ENCODE results near the gene NFIA. TPM values are rescaled to one million over a fixed set of nuclear protein-coding genes. Genes with fewer than 3 reads are reported as not detected.

Gene NFIA
- total RNA-seq, 1 experiment from 2014 or later, result 20.9 TPM

DNA sequence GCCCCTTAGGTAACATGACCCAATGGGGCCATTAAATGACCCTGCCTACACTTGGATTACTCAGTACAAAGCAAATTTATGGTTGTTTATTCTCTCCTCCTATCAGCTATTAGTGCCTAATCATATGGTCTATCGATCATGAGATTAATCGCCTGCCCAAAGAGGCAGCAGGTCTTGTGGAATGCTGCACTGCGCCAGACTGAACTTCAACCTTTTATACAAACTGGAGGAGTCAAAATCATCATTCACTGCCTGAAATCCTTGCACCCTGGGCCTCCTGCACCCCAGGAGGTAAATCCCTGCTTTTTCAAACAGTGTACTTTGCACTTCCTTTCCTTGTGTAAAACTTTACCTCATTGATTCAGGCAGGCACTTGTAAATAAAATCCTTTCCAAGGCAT is 69.7 kb downstream of the NFIA start:
- in situ Hi-C loops (cut with HindIII; ENCODE audit: low pct_unique_long_range_greater_than_20kb, low sequenced_read_pairs), result no loop called here
- POLR2A ChIA-PET, result no interaction called here
- no peak for TF ChIP-seq CTCF (IDR thresholded peaks at IDR 0.05)
- TF ChIP-seq SIN3A (IDR thresholded peaks at IDR 0.05; ENCODE audit: borderline replicate concordance, insufficient read depth, low read depth, low read length), result no peak
- no peak for TF ChIP-seq REST (IDR thresholded peaks at IDR 0.05; ENCODE audit: insufficient read depth in 1 of 2, low read depth in 2 of 2, low read length in 1 of 2)
- no peak for TF ChIP-seq POLR2AphosphoS5 (IDR thresholded peaks at IDR 0.05; ENCODE audit: low read depth, low read length)
- TF ChIP-seq TCF7L2 (IDR thresholded peaks at IDR 0.05; ENCODE audit: low read depth, low read length), result no peak

DNA sequence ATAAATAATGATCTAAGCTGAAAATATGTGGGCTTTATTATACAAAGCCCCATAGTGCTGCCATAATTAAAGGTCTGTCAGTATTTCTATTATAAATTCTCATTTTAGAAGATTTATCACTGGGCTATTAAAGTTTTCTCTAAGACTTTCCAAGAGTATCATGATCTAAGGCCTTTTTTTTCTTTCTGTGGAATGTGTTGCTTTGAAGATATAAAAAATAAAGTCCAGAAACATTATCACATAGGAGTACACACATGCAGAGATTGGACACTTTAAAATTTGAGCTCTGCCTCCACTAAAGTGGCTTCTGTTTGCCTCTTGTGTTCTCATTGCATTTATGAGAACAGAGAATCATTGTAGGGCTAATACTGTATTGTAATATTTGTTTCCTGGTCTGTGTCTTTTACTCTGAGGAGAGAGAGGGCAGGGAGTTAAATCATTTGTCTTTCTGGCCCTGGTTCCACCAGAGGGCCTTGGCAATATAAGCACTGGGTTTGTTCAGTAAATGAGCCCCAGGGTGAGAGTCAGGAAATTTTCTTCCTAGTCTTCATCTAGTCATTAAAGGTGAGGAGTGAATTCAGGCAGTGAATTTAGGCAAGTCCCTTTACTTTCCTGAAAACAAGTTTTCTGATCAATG is 70.2 kb downstream of the NFIA start:
- in situ Hi-C loops (cut with HindIII; ENCODE audit: low pct_unique_long_range_greater_than_20kb, low sequenced_read_pairs) (no loop called here), intact Hi-C loops (cut with micrococcal nuclease; ENCODE audit: unreplicated experiment) (no loop called here)
- CTCF ChIA-PET, result interaction anchor here (0.5 kb wide), 1 partner anchor 104 kb away, joined by 4 read pairs; no protein-coding TSS in a partner anchor
- DNase-seq (ENCODE audit: low read depth, low spot score) (no peak), ATAC-seq (no peak)
- Histone ChIP-seq H3K27me3 (ENCODE audit: control insufficient read depth, insufficient read depth, low read length) (no peaks in the 10 kb centered on the region), H3K4me1 (ENCODE audit: control insufficient read depth, insufficient read depth, low read length) (peaks cover 28% of the 10 kb centered on the region), H3K36me3 (ENCODE audit: control insufficient read depth, insufficient read depth, low read length) (no peaks in the 10 kb centered on the region), H3K27ac (ENCODE audit: low read length) (peak overlapping the region; percentile 31), H3K4me3 (ENCODE audit: low read depth in 2 of 2, low read length in 2 of 2) (no peak overlapping the region), H3K9me3 (ENCODE audit: control insufficient read depth, insufficient read depth, low read depth, low read length) (no peaks in the 10 kb centered on the region)
- no TSS peak for BruUV-seq (replicated peaks)
- TF ChIP-seq REST (IDR thresholded peaks at IDR 0.05; ENCODE audit: insufficient read depth in 1 of 2, low read depth in 2 of 2, low read length in 1 of 2), result no peak
- no peak for TF ChIP-seq SIN3A (IDR thresholded peaks at IDR 0.05; ENCODE audit: borderline replicate concordance, insufficient read depth, low read depth, low read length)
- TF ChIP-seq CTCF (IDR thresholded peaks at IDR 0.05), result peak; percentile 13; the same call in 1 of the 2 replicates
- TF ChIP-seq POLR2AphosphoS5 (IDR thresholded peaks at IDR 0.05; ENCODE audit: low read depth, low read length), result no peak
- no peak for TF ChIP-seq TCF7L2 (IDR thresholded peaks at IDR 0.05; ENCODE audit: low read depth, low read length)
- POLR2A ChIA-PET, result no interaction called here

More for the DNA sequence above, 69.7 kb downstream of the NFIA start:
- Histone ChIP-seq H3K27me3 (ENCODE audit: control insufficient read depth, insufficient read depth, low read length) (no peaks in the 10 kb centered on the region), H3K27ac (ENCODE audit: low read length) (no peak overlapping the region), H3K36me3 (ENCODE audit: control insufficient read depth, insufficient read depth, low read length) (no peaks in the 10 kb centered on the region), H3K4me3 (ENCODE audit: low read depth in 2 of 2, low read length in 2 of 2) (no peak overlapping the region), H3K9me3 (ENCODE audit: control insufficient read depth, insufficient read depth, low read depth, low read length) (no peaks in the 10 kb centered on the region), H3K4me1 (ENCODE audit: control insufficient read depth, insufficient read depth, low read length) (peaks cover 28% of the 10 kb centered on the region)
- DNase-seq (ENCODE audit: low read depth, low spot score) (no peak), ATAC-seq (no peak)
- CTCF ChIA-PET, result interaction anchor here (0.5 kb wide), 1 partner anchor 104 kb away, joined by 4 read pairs; no protein-coding TSS in a partner anchor
- intact Hi-C loops (cut with micrococcal nuclease; ENCODE audit: unreplicated experiment), result no loop called here
- no TSS peak for BruUV-seq (replicated peaks)

Measured in Panc1 (cell line).